Effector memory CD4-positive, alpha-beta T cell (primary cell): ENCODE measurements around the gene LARGE1.

ENCODE experiments used
- DNase-seq, 3 donors: peaks; one replicate each; pipeline ENCODE4 v3.0.0-alpha.2; 2020
- H3K27ac ChIP-seq: 2 replicates; pipeline ENCODE4 v1.7.0; 2013; ENCODE audit warnings: mild to moderate bottlenecking, low read length, moderate library complexity; ENCODE audit not compliant: insufficient read depth, poor library complexity, severe bottlenecking
- H3K27me3 ChIP-seq: replicated peaks from 2 replicates; pipeline ENCODE4 v1.7.0; 2013; ENCODE audit warnings: mild to moderate bottlenecking, low read length; ENCODE audit not compliant: insufficient read depth, control insufficient read depth, poor library complexity, severe bottlenecking
- H3K36me3 ChIP-seq: 2 replicates; pipeline ENCODE4 v1.7.0; 2013; ENCODE audit warnings: mild to moderate bottlenecking, low read length, moderate library complexity; ENCODE audit not compliant: control insufficient read depth, insufficient read depth
- H3K4me1 ChIP-seq: 2 replicates; pipeline ENCODE4 v1.7.0; 2013; ENCODE audit warnings: low read length, mild to moderate bottlenecking; ENCODE audit not compliant: control insufficient read depth, insufficient read depth, poor library complexity, severe bottlenecking
- H3K4me3 ChIP-seq: 2 replicates; pipeline ENCODE4 v1.7.0; 2013; ENCODE audit warnings: low read length, low read depth, mild to moderate bottlenecking; ENCODE audit not compliant: insufficient read depth, poor library complexity, severe bottlenecking
- H3K9me3 ChIP-seq: 2 replicates; pipeline ENCODE4 v1.7.0; 2013; ENCODE audit warnings: mild to moderate bottlenecking, low read length, moderate library complexity; ENCODE audit not compliant: control insufficient read depth

The LARGE1 gene

DNA sequence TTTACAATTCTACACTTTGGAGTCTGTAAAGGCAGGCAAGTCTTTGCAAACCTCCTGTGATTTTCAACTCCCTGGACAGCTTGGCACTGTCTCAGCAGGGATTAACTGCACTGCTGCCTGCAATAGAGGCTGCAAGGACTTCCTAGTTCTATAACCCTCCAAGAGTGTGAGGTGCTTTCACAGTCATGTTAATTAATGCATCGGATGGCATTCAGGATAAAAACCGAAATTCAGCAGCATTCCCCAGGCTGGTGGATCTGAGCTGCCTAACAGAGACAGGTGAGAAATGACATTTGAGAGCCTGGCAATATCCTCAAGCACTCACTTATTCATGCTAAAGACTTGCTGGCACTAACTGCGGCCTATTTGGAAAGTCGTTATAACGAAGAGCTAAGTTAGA is 85.0 kb downstream of the LARGE1 start:
- no peaks in the 10 kb centered on the region for H3K9me3 ChIP-seq
- H3K4me3 ChIP-seq = no peak overlapping the region
- no peak for DNase-seq
- H3K27ac ChIP-seq = no peak overlapping the region
- H3K36me3 ChIP-seq = no peaks in the 10 kb centered on the region
- no peaks in the 10 kb centered on the region for H3K27me3 ChIP-seq
- no peaks in the 10 kb centered on the region for H3K4me1 ChIP-seq

DNA sequence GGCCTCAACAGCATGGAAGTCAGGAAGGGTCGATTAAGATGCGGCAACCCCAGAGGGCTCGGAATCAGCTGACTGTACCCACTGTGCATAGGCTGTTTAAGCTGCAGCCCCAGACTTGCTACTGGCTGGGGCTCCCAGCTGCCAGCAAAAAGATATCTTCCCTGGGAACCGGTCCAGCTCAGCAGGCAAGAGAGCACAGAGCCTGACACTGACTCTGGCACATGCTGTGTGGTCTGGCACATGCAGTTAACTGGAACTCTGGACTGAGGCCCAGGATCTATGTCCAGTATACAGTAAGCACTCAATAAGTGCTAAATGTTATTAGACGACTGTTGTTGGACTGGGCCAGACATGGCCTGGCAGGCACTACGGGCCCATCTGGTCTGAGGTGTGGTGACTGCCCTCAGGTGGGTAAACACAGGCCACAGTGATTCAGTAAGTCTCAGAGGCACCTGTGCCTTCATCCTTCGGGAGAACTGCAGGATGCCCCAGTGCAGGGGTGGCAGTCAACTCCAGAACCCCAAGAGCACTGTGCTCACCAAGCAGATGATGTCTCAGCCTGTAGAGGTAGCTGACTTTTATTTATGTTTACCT is 87.6 kb downstream of the LARGE1 start:
- Histone ChIP-seq H3K9me3 (no peaks in the 10 kb centered on the region), H3K4me1 (no peaks in the 10 kb centered on the region), H3K27me3 (no peaks in the 10 kb centered on the region), H3K27ac (no peak overlapping the region), H3K36me3 (no peaks in the 10 kb centered on the region), H3K4me3 (no peak overlapping the region)
- DNase-seq = no peak

DNA sequence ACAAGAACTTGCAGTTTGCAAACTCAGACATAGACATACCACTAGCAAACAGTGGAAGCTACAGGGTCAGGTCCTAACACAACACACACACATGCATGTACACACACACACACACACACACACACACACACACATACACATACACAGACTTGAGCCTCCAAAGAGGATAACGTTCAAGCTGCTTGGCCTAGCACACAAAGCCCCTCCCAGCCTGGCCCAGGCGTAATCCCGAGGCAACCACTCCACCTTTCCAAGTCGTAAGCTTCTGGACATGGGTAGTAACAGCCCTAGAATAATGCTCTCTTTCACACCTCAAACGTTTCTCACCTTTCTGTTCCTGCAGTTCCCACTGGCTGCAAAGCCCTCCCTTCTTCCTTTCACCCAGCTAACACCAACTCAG is 88.6 kb downstream of the LARGE1 start:
- Histone ChIP-seq H3K4me1 (no peaks in the 10 kb centered on the region), H3K27me3 (no peaks in the 10 kb centered on the region), H3K27ac (no peak overlapping the region), H3K36me3 (no peaks in the 10 kb centered on the region), H3K4me3 (no peak overlapping the region), H3K9me3 (no peaks in the 10 kb centered on the region)
- DNase-seq = no peak

DNA sequence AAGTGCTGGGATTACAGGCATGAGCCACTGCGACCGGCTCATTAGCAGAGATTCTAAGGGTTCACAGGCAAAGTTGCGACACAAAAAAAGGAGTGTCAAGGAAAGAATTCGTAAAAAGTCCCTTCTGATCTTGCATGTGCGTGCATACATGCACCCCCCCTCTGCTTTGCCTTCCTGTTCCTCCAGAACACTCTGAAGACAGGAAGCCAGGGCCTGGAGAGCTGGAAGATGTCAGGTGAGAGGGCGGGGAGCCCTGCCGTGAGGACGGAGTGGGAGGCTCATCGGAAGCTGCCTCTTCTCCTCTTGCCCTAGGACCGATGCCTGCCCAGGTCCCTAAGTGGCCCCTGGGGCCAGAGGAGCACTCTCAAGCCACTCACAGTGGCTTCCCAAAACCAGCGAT is 89.1 kb downstream of the LARGE1 start:
- no peak for DNase-seq
- H3K27ac ChIP-seq = no peak overlapping the region
- H3K36me3 ChIP-seq = no peaks in the 10 kb centered on the region
- no peaks in the 10 kb centered on the region for H3K27me3 ChIP-seq
- no peaks in the 10 kb centered on the region for H3K4me1 ChIP-seq
- no peak overlapping the region for H3K4me3 ChIP-seq
- no peaks in the 10 kb centered on the region for H3K9me3 ChIP-seq

DNA sequence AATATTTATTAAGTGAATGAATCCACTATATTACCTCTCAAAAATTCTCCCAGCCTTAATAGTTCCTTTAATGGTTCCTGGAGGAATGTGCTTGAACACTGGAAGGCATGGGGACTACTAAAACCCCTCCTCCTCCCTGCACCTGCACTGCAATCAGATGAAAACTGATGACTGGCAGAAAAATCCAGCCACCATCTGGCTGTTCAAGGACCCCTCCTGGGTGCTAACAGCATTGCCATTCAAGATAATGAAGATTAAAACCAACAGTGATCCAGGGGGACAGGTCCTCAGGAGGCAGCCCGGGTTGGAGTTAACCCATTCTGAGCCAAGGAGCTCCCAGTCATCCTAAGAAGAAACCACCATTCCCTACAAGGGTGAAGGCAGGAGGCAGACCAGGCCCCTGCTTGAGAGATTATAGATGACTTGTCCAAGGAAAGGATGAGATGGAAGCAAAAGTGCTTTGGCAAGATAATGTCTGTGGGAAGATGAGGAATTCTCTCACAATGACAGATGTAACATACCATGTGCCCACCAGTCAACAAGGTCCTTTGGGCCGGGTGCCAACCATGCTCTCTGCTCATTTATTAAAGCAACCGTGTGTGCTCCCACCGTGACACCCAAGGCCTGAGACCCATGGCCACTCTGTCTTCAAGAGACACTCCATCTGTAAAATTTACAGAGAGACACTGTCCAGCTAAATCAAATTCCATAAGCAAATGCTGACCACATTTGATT is 90.6 kb downstream of the LARGE1 start:
- DNase-seq = no peak
- Histone ChIP-seq H3K36me3 (no peaks in the 10 kb centered on the region), H3K9me3 (no peaks in the 10 kb centered on the region), H3K4me1 (no peaks in the 10 kb centered on the region), H3K4me3 (no peak overlapping the region), H3K27ac (no peak overlapping the region), H3K27me3 (no peaks in the 10 kb centered on the region)

DNA sequence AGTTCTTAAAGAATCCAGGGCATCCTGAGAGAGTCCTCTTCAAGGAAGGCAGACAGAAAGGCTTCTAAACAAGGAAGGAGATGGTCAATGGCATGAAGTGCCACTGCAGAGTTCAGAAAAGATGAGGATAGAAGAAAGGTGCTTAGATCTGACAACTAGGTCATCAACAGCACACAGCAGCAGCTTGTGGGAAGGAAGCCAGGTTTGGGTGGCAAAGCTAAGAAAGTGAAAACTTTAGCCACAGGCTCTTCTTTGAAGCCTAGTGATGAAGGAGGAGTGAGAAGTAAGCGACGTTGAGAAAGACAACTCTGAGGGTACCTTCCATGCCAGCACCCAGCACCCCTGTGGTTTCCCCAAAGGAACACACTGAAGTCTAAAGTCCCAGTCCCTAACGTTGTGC is 92.0 kb downstream of the LARGE1 start:
- no peaks in the 10 kb centered on the region for H3K27me3 ChIP-seq
- H3K36me3 ChIP-seq = no peaks in the 10 kb centered on the region
- H3K4me1 ChIP-seq = no peaks in the 10 kb centered on the region
- no peak overlapping the region for H3K4me3 ChIP-seq
- no peak overlapping the region for H3K27ac ChIP-seq
- H3K9me3 ChIP-seq = no peaks in the 10 kb centered on the region
- DNase-seq = no peak

DNA sequence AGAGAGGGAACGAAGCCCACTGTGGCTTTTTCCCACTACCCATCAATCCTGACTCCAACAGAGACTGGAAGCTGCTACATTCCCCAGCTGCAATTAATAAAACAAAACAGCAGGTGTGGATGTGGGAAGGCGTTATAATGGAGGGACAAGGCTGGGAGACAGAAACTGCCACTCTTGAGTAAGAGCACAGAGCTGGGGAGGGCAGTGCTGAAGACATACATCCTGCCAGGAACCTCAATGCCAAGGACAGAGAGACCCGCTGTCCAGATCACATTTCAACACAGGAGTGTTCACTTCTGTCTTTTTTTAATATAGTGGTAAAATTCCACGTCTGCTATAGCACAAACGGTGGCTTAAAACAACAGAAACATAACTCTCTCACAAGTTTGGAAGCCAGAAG is 94.5 kb downstream of the LARGE1 start:
- H3K9me3 ChIP-seq = no peaks in the 10 kb centered on the region
- no peaks in the 10 kb centered on the region for H3K27me3 ChIP-seq
- no peak overlapping the region for H3K27ac ChIP-seq
- H3K36me3 ChIP-seq = no peaks in the 10 kb centered on the region
- no peaks in the 10 kb centered on the region for H3K4me1 ChIP-seq
- H3K4me3 ChIP-seq = no peak overlapping the region
- no peak for DNase-seq

DNA sequence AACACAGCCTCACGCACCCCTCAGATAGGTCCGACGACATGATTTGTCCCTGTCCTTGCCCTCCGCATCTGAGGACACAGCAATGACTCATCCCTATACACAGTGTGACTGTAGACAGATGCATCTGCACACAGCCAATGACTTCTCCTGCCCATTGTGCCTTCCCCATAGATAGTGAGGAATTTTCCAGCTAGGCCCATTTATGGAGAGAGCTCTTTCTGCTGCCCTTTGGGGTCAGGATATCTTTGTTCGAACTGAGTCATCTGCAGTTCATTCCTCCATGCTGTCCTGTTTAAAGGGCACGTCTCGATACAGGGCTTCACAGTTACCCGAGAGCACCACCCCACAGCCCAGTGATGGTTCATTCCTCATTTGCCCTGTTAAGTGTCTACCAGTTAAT is 96.7 kb downstream of the LARGE1 start:
- no peak overlapping the region for H3K4me3 ChIP-seq
- no peak for DNase-seq
- no peak overlapping the region for H3K27ac ChIP-seq
- H3K36me3 ChIP-seq = no peaks in the 10 kb centered on the region
- no peaks in the 10 kb centered on the region for H3K9me3 ChIP-seq
- no peaks in the 10 kb centered on the region for H3K27me3 ChIP-seq
- no peaks in the 10 kb centered on the region for H3K4me1 ChIP-seq

DNA sequence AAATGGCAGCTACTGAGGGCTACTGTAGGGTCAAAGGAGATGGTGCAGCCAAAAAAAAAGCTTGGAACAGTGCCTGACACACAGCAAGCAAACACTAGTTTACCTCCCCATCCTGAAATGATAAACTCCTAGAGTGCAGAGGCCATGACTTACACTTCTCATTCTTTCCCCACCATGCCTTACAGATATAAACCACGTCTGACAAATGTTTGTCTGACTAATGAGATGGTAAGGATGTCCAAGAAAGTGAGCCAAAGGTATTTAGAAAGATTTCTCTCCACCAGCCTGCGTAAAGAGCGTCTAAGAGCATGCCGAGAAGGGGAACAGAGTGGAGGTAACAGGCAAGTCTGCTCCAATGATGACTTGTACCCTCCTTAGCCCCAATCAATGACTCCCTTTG is 99.0 kb downstream of the LARGE1 start:
- H3K4me3 ChIP-seq = no peak overlapping the region
- no peak for DNase-seq
- H3K4me1 ChIP-seq = no peaks in the 10 kb centered on the region
- H3K36me3 ChIP-seq = no peaks in the 10 kb centered on the region
- no peaks in the 10 kb centered on the region for H3K9me3 ChIP-seq
- no peak overlapping the region for H3K27ac ChIP-seq
- H3K27me3 ChIP-seq = no peaks in the 10 kb centered on the region

DNA sequence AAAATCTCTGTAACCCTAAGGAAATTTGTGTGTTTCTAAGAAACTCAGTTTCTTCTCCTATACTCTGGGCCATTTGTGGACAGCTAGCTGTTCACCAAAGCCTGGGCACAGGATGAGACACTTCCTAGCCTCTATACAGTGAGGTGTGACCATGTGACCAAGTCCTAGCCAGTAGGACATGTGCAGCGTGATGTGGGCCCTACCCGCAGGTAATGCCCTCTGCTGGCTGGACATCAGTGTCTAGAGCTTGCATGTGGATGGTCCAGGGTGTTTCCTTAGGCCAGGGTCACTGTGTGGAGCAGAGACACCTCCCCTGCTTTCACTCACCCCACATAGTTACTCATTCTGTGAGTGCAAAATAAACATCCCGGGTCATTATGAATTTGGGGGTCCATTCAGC is 100.5 kb downstream of the LARGE1 start:
- Histone ChIP-seq H3K36me3 (no peaks in the 10 kb centered on the region), H3K27me3 (no peaks in the 10 kb centered on the region)

More for the DNA sequence above, 100.5 kb downstream of the LARGE1 start:
- no peaks in the 10 kb centered on the region for H3K9me3 ChIP-seq
- no peaks in the 10 kb centered on the region for H3K4me1 ChIP-seq
- no peak overlapping the region for H3K4me3 ChIP-seq
- H3K27ac ChIP-seq = no peak overlapping the region
- no peak for DNase-seq
